HG03139 (cell line): ENCODE measurements around the gene CACNG4.

Source experiments
- ATAC-seq: cut with Tn5 transposase; IDR thresholded peaks from one replicate; pipeline ENCODE4 v1.9.1; 2021; ENCODE audit not compliant: unreplicated experiment

Gene CACNG4

GRCh38 chr17:66983414-66984021, 19.0 kb downstream of the CACNG4 start:
- ATAC-seq = no peak

DNA sequence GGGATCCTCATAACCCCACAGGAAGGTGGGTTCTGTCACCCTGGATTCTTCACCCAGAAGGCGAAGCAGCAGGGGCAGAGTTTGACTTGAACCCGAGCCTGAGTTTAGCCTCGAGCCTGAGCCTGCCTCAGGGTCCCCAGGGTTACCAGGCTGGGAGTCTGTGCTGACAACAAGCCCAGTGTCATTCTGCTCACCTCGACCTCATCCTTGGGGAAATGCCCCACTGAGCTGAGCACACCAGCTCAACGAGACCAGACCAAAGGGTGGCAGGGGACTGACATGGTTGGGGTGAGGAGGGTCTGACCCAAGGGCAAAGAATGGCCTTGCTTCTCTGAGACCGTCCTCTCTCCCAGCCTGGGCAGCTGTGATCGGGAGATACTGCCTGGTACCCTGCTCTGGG, 20.2 kb downstream of the CACNG4 start:
- ATAC-seq = no peak

DNA sequence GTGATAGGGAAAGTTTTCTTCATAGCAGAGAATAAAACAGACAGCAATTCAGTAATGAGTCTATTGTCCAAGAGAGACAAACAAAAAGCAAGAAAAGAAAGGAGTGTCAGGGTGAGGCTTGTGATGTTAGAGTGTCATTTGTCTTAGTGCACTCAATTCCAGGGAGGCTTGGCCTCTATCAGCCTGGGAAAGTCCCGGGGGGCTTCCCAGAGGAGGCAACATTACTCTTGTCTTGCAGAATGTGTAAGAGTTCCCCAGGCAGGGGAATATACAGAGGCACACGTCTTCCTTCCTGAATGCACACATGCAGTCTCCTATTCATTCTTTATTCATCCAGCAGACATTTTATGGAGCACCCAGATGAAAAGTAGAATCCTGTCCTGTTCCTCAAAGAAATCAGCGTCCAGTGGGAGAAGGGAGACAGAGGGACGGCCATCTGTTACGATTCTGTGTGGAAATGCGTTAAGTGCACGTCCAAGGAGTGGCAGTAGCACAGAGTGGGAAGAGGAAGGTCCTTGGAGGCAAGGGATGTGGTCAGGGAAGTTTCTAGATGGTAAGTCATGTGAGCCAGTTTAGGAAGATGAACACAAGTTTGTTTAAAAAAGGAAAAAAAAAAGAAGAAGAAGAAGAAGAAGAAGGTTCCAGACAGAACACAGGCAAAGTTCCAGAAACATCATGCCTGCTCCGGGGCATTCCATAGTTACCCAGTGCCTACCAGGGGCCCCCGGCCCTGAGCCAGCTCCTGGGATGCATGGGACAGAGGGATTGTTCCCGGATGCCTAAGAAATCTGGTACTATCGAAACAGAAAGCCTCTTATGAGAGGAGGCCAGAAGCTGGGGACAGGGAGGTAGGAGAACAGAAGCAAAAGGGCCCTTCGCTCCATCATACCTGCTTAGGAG, 21.1 kb downstream of the CACNG4 start:
- no peak for ATAC-seq

GRCh38 chr17:66986659-66987058, 22.2 kb downstream of the CACNG4 start:
- no peak for ATAC-seq

- ATAC-seq = no peak
Observed at GRCh38 chr17:66987059-66987616, 22.6 kb downstream of the CACNG4 start.

DNA sequence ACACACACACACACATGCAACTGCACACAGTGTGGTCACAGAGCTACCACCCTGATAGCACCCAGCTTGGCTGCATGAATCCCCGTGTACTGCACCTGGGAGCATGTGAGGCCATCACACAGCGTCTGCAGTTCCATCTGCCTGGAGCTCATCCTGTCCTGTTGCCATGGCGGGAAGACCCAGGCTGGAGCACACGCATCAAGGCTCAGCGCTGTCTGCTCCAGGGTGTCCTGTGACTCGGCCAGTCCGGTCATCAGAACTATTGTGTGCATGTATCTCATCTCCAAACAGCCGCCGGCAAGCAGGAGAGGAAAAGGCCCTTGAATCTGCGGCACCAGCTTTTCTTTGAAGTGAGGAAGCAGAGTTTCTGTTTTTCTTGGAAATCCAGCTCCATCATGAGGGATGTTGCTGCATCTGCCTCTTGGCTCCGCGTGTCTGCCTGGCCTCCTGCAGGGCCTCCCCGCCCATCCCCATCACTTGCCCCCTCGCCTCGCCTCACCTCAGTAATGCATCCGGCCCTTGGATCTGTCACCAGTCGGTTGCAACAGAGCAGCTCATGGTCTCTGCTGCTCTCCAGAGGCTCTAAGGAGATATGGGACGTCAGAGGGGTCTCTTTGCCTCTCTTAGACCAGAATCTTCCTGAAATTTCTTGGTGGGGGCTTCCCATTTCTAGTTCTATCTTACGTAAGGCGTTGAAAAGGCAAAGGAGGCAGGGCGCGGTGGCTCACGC, 23.7 kb downstream of the CACNG4 start:
- ATAC-seq = no peak

DNA sequence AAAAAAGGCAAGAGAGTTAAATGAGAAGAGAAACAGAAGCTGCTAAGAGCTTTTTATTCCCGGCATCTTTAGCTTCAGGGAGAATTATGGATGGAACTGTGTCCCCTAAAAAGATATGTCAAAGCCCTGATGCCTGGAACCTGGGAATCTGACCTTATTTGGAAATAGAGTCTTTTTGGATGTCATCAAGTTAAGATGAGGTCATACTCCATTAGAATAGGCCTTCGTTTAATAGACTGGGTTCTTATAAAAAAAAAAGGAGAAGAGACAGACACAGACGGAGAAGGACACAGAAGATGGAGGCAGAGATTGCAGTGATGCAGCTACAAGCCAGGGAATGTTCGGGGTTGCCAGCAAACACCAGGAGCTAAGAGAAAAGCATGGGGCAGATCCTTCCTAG, 24.6 kb downstream of the CACNG4 start:
- no peak for ATAC-seq

DNA sequence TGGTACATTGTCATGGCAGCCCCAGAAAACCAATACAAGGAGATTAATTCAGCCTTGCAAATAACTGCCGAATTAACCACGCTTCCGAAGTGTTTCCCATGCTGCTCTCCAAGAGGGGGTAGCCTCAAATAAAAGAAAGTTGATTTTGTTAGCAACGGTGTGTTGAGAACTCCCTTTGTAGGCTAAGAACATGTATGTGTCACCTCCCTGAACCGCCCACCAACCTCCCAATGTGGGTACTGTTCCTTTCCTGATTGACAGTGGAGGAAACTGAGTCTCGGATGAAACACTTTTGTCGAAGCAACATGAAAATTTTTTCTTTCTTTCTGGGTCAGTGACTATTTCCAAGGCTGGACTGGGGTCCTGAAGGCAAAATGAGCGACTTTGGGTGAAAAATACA, 25.1 kb downstream of the CACNG4 start:
- no peak for ATAC-seq

- ATAC-seq = no peak
Observed at GRCh38 chr17:66990047-66990446, 25.5 kb downstream of the CACNG4 start.

- no peak for ATAC-seq
Observed at GRCh38 chr17:66992911-66993442, 28.5 kb downstream of the CACNG4 start.

- ATAC-seq = no peak
Observed at GRCh38 chr17:66994361-66994760, 29.9 kb downstream of the CACNG4 start.

DNA sequence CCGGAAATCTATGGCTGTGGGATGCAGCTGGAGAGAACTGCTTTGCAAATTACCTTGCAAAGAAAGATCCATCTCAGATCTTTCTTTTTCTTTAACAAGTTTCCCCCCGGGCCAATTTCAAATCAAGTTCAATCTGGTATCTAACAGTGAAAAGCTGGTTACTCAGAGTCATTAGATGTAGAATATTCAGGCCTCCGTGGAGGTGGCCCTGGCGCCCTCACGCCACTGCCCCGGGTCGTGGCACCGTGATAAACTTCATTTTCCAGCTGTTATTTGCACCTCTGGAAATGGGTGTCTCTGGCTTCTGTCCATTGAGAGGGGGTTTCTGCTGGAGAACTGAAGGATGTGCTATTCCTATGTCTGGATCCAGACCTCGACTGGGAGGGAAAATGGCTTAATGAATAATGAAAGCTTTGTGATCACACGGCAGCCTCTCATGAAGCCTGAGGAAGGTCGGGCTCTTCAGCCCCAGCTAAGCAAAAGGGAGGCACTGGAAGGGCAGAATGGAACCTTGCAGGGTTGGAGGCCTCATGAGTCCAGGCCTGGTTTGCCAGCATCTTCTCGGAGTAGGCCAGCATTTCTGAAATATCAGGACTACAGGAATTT, 30.5 kb downstream of the CACNG4 start:
- no peak for ATAC-seq

- ATAC-seq = no peak
Observed at GRCh38 chr17:66995944-66996343, 31.4 kb downstream of the CACNG4 start.

- ATAC-seq = no peak
Observed at GRCh38 chr17:66996926-66997325, 32.4 kb downstream of the CACNG4 start.

DNA sequence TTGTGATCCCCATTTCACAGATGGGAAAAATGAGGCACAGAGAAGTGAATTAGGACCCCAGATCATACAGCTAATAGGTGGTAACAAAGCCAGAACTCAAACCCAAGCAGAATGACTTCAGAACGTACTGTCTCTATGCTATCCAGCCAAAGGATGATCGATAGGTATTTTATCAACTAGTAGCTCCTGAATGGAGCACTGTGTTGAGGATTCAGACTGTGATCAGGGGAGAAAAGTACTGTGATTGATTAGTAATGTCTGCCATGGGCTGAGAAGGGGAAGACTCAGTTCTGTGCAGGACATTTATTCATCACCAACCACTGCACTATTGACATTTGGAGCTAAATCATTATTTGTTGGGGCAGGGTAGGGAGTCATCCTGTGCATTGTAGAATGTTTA, 38.7 kb downstream of the CACNG4 start:
- no peak for ATAC-seq

- ATAC-seq = no peak
Observed at GRCh38 chr17:67004181-67004580, 39.7 kb downstream of the CACNG4 start.

- ATAC-seq = no peak
Observed at GRCh38 chr17:67007266-67007665, 42.8 kb downstream of the CACNG4 start.

- no peak for ATAC-seq
Observed at GRCh38 chr17:67008101-67008500, 43.6 kb downstream of the CACNG4 start.

GRCh38 chr17:67011527-67012175, 47.1 kb downstream of the CACNG4 start:
- no peak for ATAC-seq

GRCh38 chr17:67013891-67014290, 49.4 kb downstream of the CACNG4 start:
- ATAC-seq = no peak
